Femur (tissue), 1 donor: ENCODE data around the gene FOSL1.

ENCODE experiments used
- DNase-seq: peaks from one replicate; pipeline ENCODE4 v3.0.0-alpha.2; 2017

The FOSL1 gene

GRCh38 chr11:65900125-65900898, at the start of gene FOSL1:
FOSL1 (minus strand) TSS chr11:65900388; CDS start chr11:65900339, 49 bp downstream.
- peak; percentile 80 for DNase-seq

DNA sequence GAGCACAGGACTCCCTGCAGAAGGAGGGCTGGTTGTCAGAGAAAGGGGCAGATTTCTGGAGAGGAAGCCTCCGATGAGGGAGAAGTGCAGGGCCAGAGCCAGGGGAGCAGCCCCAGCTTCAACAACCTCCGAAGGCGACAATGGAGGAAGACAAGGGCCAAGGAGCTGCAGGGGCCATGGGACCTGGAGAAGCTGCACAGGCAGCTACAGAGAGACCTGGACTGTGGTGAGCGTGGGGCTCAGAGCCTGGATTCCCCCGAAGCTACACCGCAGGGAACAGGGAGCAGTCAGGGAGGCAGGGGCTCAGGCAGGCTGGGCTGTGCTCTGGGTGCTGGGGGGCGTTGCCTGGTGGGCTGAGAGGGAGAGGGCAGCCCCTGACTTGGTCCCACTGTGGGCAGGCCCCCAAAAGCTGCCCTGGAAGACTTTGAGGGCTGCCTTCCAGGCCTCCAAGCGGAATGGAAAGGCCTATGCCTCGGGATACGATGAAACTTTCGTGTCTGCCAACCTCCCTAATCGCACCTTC, 47.5 kb upstream of the FOSL1 start:
- DNase-seq: no peak

DNA sequence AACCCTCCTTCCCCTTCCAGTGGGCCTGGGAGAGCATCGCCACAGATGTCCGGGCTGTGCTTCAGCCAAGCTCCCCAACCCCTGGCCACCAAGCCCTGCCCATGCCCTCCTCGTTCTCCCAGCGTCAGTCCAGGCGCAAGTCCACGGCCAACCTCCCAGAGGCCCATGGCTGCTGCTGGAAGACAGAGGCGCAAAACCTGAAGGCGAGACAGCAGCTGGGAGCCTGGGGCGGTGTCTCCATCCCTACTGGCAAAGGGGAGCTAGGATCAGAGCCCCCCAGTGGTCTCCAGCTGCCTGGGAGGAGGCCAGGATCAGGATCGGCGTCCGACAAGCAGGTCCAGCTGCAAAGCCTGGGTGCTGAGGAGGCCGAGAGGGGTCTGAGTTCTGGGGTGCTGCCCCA, 46.9 kb upstream of the FOSL1 start:
- DNase-seq: no peak

- no peak for DNase-seq
Observed at GRCh38 chr11:65946655-65947054, 46.5 kb upstream of the FOSL1 start.

GRCh38 chr11:65945941-65946558, 45.9 kb upstream of the FOSL1 start:
- DNase-seq: no peak

DNA sequence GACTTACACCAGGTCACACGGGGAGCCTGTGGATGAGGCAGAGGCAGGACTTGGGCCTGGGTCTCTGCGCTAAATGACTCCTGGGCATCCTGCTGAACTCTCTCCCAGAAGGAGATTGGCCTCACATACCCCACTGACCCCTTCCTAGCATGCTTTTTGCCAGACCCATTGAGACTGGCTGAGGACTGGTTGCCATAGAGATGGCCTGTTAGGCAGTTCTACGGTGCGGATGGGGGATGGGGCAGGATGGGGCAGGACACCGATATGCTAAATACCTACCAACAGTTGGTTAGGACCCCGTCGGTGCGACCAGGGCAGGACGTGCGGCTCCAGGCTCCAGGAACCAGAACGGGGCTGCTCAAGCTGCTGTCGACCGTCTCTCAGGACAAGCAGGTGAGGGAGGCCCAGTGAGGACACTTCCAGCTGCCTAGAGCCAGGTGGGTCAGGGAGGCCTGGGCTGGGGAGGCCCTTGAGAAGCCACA, 45.3 kb upstream of the FOSL1 start, which contains the start of gene TSGA10IP:
TSS of gene TSGA10IP (plus strand) at position 51 of the 482 bp plus-strand sequence. CDS start at position 247, 196 bp downstream.
- no peak for DNase-seq

- DNase-seq: no peak
Observed at GRCh38 chr11:65944767-65945166, 44.6 kb upstream of the FOSL1 start.

DNA sequence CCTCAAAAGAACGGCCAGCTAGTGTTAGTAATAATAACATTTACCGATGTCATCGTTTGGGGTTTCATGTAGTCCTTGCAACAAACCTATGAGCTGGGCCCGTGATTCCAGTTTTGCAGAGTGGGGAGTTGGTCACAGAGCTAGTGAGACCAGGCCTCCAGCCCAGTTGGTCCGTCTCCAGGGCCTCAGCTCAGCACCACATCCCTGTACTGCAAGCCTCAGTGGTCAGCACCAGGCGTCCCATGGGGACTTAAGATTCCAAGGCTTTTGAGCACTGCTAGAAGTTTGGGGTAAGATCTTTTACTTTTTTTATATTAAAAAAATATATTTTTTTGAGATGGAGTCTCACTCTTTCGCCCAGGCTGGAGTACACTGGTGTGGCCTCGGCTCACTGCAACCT, 44.0 kb upstream of the FOSL1 start:
- DNase-seq: no peak

- DNase-seq: no peak
Observed at GRCh38 chr11:65942531-65942930, 42.3 kb upstream of the FOSL1 start.

GRCh38 chr11:65941720-65942310, 41.6 kb upstream of the FOSL1 start:
- DNase-seq: no peak

- no peak for DNase-seq
Observed at GRCh38 chr11:65937766-65938165, 37.6 kb upstream of the FOSL1 start.

DNA sequence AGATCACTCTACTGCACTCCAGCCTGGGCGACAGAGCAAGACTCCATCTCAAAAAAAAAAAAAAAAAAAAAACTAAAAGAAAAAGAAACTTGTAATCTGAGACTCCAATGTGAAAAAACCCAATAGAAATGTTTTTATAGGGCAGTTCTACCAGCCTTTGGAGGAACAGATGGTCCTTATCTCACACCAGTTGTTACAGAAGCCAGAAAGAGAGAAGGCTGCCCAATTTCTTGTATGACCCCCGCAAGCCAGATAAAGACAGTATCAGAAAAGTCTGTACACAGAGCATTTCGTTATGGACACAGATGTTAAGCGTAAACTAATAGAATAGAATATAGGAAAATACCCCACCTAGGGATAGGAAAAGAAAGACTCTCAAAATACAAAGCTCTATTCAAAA, 33.8 kb upstream of the FOSL1 start:
- no peak for DNase-seq

GRCh38 chr11:65932558-65932919, 32.4 kb upstream of the FOSL1 start:
- no peak for DNase-seq

GRCh38 chr11:65931773-65932557, 31.8 kb upstream of the FOSL1 start:
- no peak for DNase-seq

GRCh38 chr11:65928667-65929066, 28.5 kb upstream of the FOSL1 start:
- no peak for DNase-seq

DNA sequence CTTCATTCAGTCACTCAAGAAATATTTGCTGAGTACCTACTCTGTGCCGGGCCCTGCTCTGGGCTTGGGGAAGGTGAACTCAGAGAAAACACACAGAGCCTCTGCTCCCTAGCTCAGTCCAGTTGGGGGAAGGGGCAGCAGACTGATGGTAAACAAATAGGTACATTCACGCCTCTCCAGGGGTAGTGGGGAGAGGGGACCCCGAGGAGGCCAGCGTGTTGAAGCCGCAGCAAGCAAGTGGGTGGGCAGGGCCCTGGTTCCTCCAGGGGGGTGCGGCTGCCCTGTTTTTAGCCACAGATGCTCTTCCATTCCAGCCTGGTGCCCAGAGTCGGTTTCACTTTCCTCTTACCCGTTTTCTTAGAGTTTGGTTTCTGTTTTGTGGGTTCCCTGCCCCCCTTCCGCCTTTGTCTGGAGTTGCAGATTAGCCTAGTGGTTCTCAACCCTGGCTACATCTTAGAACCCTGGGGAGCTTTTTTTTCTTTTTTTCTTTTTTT, 27.8 kb upstream of the FOSL1 start:
- DNase-seq: no peak

GRCh38 chr11:65925397-65925796, 25.2 kb upstream of the FOSL1 start:
- DNase-seq: no peak

DNA sequence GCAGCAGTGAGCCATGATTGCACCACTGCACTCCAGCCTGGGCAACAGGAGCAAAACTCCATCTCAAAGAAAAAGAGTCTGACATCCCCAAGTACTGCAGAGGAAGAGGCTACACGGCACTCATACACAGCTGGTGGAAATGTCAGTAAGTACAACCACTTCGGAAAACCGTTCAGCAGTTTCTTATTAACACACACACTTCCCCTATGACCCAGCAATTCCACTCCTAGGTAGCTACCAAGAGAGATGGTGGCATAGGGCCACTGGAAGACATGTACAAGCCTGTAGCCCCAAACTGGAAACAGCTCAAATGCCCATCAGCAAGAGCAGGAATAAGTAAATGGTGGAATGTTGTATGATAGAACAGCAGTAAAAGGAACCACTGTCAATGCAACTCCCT, 22.4 kb upstream of the FOSL1 start:
- no peak for DNase-seq

DNA sequence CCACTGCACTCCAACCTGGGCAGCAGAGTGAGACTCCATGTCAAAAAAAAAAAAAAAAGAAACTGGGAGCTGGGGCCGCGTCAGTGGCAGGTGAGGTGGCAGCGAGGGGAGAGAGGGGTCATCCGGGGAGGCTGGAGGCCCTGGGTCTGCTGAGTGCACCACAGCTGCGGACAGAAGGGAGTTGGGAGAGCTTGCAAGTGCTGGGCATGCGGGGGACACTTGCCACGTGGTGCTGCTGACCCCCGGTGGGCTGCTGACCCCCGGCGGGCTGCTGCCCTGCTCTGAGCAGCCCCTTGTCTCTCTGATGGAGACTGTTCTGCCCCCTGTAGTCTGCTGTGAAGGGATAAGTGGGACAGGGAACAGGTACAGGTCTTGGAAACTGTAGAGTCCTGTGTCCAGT, 21.7 kb upstream of the FOSL1 start:
- DNase-seq: no peak

DNA sequence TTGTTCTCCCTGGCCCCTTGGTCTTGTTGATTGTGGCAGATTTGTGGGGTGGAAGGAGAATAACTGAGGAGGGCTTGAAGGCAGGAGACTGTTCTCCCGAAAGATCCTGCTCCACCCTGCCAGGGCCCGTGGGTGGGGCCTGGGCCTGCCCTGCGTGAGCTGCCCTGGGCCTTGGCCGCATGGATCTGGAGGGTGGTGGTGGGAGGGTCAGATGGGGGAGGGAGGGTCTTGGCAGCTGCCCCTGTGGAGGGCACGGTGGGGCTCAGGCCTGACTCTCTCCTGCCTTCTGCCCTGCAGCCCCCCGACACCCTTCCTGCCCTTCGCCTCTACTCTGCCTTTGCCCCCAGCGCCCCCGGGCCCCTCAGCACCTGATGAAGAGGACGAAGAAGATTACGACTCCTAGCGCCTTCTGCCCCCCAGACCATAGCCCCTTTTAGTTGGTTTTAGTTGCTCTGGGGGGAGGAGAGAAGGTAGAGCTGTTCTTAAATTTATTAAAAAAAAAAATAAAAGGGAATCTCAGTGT, 20.9 kb upstream of the FOSL1 start:
- no peak for DNase-seq

- no peak for DNase-seq
Observed at GRCh38 chr11:65920372-65920802, 20.2 kb upstream of the FOSL1 start.

- DNase-seq: no peak
Observed at GRCh38 chr11:65919573-65920371, 19.6 kb upstream of the FOSL1 start.
